Hepatocyte (in vitro differentiated cells): ENCODE results near the gene ARID4B.

Experiments used
- CTCF ChIP-seq: fragments of 200-600 bp; sonication (generic); IDR thresholded peaks from 2 replicates; pipeline ENCODE4 v1.5.1; 2016; ENCODE audit warnings: antibody characterized with exemption, mild to moderate bottlenecking; ENCODE audit not compliant: poor library complexity
- EZH2 ChIP-seq: fragments of 200-600 bp; sonication (generic); IDR thresholded peaks from 2 replicates; pipeline ENCODE4 v1.6.1; 2016; ENCODE audit warnings: antibody characterized with exemption, mild to moderate bottlenecking, borderline replicate concordance

- TF ChIP-seq EZH2: no peak
- no peak for TF ChIP-seq CTCF
Measured at GRCh38 chr1:235246022-235246948, 81.7 kb downstream of the ARID4B start.
